ENCODE results near the gene RNU7-1. TPM values are rescaled to one million over a fixed set of nuclear protein-coding genes. Genes with fewer than 3 reads are reported as not detected.
A peak's percentile ranks its signal among the peaks of the same experiment; 100 is the strongest.

RNU7-1 gene
- total and polyA plus RNA-seq, 9 of the 15 experiments (the other 6 are each of a cell fraction or from before 2014, with no cell fraction given): not detected

DNA sequence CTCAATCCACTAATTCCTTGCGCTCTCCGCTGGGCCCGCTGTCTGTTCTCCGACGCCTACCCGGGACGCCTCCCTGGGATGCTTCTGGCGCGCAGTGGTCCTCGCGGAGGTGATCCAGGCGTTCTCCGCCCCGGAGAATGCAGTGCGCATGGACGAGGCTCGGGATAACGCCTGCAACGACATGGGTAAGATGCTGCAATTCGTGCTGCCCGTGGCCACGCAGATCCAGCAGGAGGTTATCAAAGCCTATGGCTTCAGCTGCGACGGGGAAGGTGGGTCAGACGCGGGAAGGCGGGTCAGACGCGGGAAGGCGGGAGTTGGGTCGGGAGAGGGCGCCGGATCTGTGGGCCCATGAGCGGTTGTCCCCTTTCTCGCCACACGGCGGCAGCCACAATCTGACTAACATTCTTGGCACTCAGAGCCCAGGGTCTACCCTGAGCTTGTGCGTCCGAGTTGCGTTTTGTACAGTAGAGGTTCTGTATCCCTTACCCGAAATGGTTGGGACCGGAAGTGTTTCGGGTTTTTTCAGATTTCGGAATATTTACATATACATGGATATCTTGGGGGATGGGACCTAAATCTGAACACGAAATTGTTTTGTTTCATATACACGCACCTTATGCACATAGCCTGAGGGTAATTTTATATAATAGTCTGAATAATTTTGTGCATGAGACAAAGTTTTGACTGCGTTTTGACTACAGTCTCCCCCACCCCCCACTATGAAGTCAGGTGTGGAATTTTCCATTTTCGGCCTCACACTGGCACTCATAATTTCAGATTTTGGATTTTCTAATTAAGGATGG lies 968 bp downstream of the RNU7-1 start (continued):
- TF ChIP-seq, protein P1, sequence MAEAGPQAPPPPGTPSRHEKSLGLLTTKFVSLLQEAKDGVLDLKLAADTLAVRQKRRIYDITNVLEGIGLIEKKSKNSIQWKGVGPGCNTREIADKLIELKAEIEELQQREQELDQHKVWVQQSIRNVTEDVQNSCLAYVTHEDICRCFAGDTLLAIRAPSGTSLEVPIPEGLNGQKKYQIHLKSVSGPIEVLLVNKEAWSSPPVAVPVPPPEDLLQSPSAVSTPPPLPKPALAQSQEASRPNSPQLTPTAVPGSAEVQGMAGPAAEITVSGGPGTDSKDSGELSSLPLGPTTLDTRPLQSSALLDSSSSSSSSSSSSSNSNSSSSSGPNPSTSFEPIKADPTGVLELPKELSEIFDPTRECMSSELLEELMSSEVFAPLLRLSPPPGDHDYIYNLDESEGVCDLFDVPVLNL (CRISPR knock-in tag; IDR thresholded peaks at IDR 0.05; ENCODE audit: low read depth): peak; percentile 73
- TF ChIP-seq IFI16 (CRISPR knock-in tag; IDR thresholded peaks at IDR 0.05): no peak
- TF ChIP-seq PHB2 (IDR thresholded peaks at IDR 0.05; ENCODE audit: low read depth): no peak
- peak; percentile 91; the same call in 1 of the 2 replicates for TF ChIP-seq SRSF1 (IDR thresholded peaks at IDR 0.05; ENCODE audit: low read depth, low read length)
- TF ChIP-seq, protein P2, sequence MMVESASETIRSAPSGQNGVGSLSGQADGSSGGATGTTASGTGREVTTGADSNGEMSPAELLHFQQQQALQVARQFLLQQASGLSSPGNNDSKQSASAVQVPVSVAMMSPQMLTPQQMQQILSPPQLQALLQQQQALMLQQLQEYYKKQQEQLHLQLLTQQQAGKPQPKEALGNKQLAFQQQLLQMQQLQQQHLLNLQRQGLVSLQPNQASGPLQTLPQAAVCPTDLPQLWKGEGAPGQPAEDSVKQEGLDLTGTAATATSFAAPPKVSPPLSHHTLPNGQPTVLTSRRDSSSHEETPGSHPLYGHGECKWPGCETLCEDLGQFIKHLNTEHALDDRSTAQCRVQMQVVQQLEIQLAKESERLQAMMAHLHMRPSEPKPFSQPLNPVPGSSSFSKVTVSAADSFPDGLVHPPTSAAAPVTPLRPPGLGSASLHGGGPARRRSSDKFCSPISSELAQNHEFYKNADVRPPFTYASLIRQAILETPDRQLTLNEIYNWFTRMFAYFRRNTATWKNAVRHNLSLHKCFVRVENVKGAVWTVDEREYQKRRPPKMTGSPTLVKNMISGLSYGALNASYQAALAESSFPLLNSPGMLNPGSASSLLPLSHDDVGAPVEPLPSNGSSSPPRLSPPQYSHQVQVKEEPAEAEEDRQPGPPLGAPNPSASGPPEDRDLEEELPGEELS (CRISPR knock-in tag; IDR thresholded peaks at IDR 0.05; ENCODE audit: borderline replicate concordance): 0 out of 2 replicates have a peak, but pooled peaks have one; percentile 31
- no peak for TF ChIP-seq ESRRA (IDR thresholded peaks at IDR 0.05; ENCODE audit: borderline replicate concordance, low read depth)
- TF ChIP-seq, protein P3, sequence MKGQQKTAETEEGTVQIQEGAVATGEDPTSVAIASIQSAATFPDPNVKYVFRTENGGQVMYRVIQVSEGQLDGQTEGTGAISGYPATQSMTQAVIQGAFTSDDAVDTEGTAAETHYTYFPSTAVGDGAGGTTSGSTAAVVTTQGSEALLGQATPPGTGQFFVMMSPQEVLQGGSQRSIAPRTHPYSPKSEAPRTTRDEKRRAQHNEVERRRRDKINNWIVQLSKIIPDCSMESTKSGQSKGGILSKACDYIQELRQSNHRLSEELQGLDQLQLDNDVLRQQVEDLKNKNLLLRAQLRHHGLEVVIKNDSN (CRISPR knock-in tag; IDR thresholded peaks at IDR 0.05): no peak
- TF ChIP-seq BRD9 (IDR thresholded peaks at IDR 0.05; ENCODE audit: low read depth, partially characterized antibody): no peak
- TF ChIP-seq BDP1 (IDR thresholded peaks at IDR 0.05; ENCODE audit: insufficient read depth, insufficient read length): no peak
- TF ChIP-seq ZNF23 (CRISPR knock-in tag; IDR thresholded peaks at IDR 0.05): no peak
- TF ChIP-seq, protein P4, sequence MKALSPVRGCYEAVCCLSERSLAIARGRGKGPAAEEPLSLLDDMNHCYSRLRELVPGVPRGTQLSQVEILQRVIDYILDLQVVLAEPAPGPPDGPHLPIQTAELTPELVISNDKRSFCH (CRISPR knock-in tag; IDR thresholded peaks at IDR 0.05): no peak
- TF ChIP-seq, protein P4 (tag; IDR thresholded peaks at IDR 0.05): peak; percentile 71; the same call in 1 of the 2 replicates
- no peak for TF ChIP-seq IRF2 (CRISPR knock-in tag; IDR thresholded peaks at IDR 0.05)
- TF ChIP-seq ZNF561 (CRISPR knock-in tag; conservative IDR thresholded peaks at IDR 0.05): no peak
- TF ChIP-seq, protein P5, sequence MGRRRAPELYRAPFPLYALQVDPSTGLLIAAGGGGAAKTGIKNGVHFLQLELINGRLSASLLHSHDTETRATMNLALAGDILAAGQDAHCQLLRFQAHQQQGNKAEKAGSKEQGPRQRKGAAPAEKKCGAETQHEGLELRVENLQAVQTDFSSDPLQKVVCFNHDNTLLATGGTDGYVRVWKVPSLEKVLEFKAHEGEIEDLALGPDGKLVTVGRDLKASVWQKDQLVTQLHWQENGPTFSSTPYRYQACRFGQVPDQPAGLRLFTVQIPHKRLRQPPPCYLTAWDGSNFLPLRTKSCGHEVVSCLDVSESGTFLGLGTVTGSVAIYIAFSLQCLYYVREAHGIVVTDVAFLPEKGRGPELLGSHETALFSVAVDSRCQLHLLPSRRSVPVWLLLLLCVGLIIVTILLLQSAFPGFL (CRISPR knock-in tag; IDR thresholded peaks at IDR 0.05): peak; percentile 64; the same call in 1 of the 2 replicates
- TF ChIP-seq, protein P6, sequence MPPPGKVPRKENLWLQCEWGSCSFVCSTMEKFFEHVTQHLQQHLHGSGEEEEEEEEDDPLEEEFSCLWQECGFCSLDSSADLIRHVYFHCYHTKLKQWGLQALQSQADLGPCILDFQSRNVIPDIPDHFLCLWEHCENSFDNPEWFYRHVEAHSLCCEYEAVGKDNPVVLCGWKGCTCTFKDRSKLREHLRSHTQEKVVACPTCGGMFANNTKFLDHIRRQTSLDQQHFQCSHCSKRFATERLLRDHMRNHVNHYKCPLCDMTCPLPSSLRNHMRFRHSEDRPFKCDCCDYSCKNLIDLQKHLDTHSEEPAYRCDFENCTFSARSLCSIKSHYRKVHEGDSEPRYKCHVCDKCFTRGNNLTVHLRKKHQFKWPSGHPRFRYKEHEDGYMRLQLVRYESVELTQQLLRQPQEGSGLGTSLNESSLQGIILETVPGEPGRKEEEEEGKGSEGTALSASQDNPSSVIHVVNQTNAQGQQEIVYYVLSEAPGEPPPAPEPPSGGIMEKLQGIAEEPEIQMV (tag; conservative IDR thresholded peaks at IDR 0.05; ENCODE audit: low read depth): no peak
- TF ChIP-seq ZNF282 (CRISPR knock-in tag; IDR thresholded peaks at IDR 0.05): no peak; the same call in 1 of the 2 replicates
- no peak for TF ChIP-seq NEUROD1 (IDR thresholded peaks at IDR 0.05; ENCODE audit: borderline replicate concordance, low read depth, low read length, partially characterized antibody)
- TF ChIP-seq ZNF408 (CRISPR knock-in tag; IDR thresholded peaks at IDR 0.05; ENCODE audit: low read depth): no peak
- no peak for TF ChIP-seq ZNF75A (CRISPR knock-in tag; IDR thresholded peaks at IDR 0.05)
- no peak for TF ChIP-seq PPARD (CRISPR knock-in tag; IDR thresholded peaks at IDR 0.05)

Measured in K562 (cell line).